GM18951 (cell line): ENCODE measurements around the gene GDF15.
"Not testable (repeated sequence)": the region's sequence is repeated elsewhere in the genome, so short reads cannot be mapped to it uniquely, and the experiment has no call there.

Source experiments
- POLR2A ChIP-seq: IDR thresholded peaks from 4 replicates; pipeline ENCODE4 v1.6.1; 2011; ENCODE audit warnings: mild to moderate bottlenecking; ENCODE audit not compliant: insufficient read length, insufficient read depth; ENCODE audit errors: extremely low read depth
- in situ Hi-C: fragments of 300-500 bp; cut with MboI; formaldehyde crosslinking; loops from one replicate; pipeline ENCODE4 v1.12.0; 2022; ENCODE audit warnings: low sequenced_read_pairs, mixed read lengths, inconsistent platforms; ENCODE audit not compliant: unreplicated experiment

Gene GDF15

GRCh38 chr19:18350490-18350889 is 35.5 kb upstream of the GDF15 start:
- TF ChIP-seq POLR2A = no peak
- in situ Hi-C loops = no loop called here

GRCh38 chr19:18351544-18351943 is 34.4 kb upstream of the GDF15 start:
- in situ Hi-C loops = no loop called here
- TF ChIP-seq POLR2A = no peak

DNA sequence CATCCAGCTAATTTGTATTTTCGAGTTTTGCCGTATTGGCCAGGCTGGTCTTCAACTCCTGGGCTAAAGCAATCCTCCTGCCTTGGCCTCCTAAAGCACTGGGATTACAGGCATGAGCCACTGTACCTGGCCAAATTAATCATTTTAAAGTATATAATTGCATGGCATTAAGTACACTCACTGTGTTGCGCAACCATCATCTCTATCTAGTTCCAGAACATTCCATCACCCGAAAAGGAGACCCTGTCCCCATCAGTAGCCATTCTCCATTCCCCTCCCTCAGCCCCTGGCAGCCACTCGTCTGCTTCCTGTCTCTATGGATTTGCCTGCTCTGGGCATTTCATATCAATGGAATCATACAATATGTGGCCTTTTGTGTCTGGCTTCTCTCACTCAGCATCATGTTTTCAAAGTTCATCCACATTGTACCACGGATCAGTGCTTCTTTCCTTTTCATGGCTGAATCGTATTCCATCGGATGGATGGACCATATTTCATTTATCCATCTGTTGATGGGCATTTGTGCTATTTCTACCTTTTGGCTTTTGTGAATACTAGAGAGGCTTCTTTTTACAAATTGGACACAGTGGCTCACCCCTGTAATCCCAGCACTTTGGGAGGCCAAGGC is 32.5 kb upstream of the GDF15 start:
- no peak for TF ChIP-seq POLR2A
- in situ Hi-C loops = no loop called here

- in situ Hi-C loops = not testable (repeated sequence)
Observed at GRCh38 chr19:18354743-18355142, 31.2 kb upstream of the GDF15 start.

GRCh38 chr19:18357041-18357440 is 28.9 kb upstream of the GDF15 start:
- in situ Hi-C loops = no loop called here

GRCh38 chr19:18361646-18362045 is 24.3 kb upstream of the GDF15 start:
- in situ Hi-C loops = no loop called here
- no peak for TF ChIP-seq POLR2A

More at GRCh38 chr19:18357041-18357440, 28.9 kb upstream of the GDF15 start:
- TF ChIP-seq POLR2A = no peak

DNA sequence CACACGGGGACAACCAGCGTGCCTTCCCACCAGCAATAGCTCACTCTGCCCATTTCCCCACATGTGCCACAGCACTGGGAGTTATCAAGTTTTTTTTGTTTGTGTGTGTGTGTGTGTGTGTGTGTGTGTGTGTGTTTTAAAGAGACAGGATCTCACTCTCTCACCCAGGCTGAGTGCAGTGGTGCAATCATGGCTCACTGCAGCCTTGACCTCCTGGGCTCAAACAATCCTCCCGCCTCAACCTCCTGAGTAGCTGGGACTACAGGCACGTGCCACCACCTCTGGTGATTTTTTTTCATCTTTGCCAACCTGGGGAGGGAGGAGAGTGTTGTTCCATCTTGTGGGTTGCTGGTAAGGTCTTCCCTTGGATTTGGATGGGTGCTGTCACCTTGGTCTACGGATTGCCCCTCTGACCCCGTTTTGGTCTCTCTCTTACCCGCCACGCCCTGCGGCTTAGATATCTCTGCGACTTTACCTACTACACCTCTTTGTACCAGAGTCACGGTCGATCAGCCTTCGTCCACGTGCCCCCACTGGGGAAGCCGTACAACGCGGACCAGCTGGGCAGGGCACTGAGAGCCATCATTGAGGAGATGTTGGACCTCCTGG is 22.9 kb upstream of the GDF15 start:
- TF ChIP-seq POLR2A = no peak
- in situ Hi-C loops = no loop called here

GRCh38 chr19:18363787-18364186 is 22.2 kb upstream of the GDF15 start:
- in situ Hi-C loops = no loop called here
- TF ChIP-seq POLR2A = no peak

DNA sequence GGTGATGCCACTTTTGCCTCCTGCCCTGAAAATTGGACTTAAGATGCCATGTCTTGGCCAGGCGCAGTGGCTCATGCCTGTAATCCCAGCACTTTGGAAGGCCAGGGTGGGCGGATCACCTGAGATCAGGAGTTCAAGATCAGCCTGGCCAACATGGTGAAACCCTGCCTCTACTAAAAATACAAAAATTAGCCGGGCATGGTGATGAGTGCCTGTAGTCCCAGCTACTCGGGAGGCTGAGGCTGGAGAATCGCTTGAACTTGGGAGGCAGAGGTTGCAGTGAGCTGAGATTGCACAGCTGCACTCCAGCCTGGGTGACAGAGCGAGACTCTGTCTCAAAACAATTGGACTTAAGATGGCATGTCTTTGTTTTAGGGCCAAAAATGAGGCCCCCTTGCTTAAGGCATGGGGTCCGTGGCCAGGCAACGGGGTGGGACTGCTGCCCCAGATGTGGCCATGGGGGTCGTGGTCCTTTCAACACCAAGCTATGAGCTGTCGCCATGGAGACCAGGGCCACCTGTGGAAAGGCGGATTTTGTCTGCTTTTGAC is 21.6 kb upstream of the GDF15 start:
- in situ Hi-C loops = not testable (repeated sequence)

DNA sequence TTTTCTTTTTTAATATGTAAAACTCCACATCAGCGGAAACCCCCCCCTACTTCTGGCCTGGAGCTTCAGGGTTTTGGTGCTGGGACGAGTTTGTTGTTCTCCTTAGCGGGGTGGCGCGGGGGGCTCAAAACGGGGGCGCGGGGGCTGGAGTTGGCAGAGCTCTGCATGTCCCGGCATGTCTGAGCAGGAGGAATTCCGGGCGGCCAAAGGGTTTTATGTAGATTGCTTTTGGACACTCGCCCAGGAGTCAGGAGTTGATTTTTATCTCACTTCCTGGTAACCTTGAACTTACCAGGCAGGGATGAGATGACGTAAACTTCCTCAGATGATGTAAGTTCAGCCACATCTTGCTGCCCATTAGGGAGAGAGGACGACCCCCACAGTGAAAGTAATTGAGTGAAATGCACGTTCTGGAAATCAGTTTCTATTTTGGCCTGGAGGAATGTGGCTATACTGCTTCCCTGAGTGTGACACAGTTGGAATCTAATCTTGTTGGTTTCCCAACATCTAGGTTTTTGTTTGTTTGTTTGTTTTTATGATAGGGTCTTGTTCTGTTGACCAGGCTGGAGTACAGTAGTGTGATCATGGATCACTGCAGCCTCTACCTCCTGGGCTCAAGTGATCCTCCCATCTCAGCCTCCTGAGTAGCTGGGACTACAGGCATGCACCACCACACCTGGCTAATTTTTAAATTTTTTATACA is 21.0 kb upstream of the GDF15 start:
- in situ Hi-C loops = no loop called here
- TF ChIP-seq POLR2A = no peak

GRCh38 chr19:18366021-18366435 is 19.9 kb upstream of the GDF15 start:
- in situ Hi-C loops = no loop called here
- no peak for TF ChIP-seq POLR2A

- no peak for TF ChIP-seq POLR2A
- in situ Hi-C loops = no loop called here
Observed at GRCh38 chr19:18368504-18369222, 17.3 kb upstream of the GDF15 start.

- TF ChIP-seq POLR2A = no peak
- in situ Hi-C loops = no loop called here
Observed at GRCh38 chr19:18373407-18373891, 12.5 kb upstream of the GDF15 start.
